ENCODE data around the gene RFTN1.

- TF ChIP-seq CTCF (conservative IDR thresholded peaks at IDR 0.05; ENCODE audit: low read length) (no peak), EZH2phosphoT487 (IDR thresholded peaks at IDR 0.05; ENCODE audit: borderline replicate concordance, low read depth, low read length) (no peak)
Observed at GRCh38 chr3:16543242-16543864, 29.9 kb upstream of the RFTN1 start.

Data from OCI-LY7 (cell line).